AG09309 (cell line): ENCODE data around the gene FBXL15.

ENCODE experiments used
- DNase-seq: peaks from one replicate; pipeline ENCODE4 v3.0.0-alpha.2; 2010; ENCODE audit warnings: low read depth
- H3K4me3 ChIP-seq: 2 replicates; pipeline ENCODE4 v1.5.1; 2011; ENCODE audit warnings: mild to moderate bottlenecking, low read depth, low read length, moderate library complexity; ENCODE audit not compliant: control insufficient read depth
- TF ChIP-seq, protein P1 (sequence below): IDR thresholded peaks from 2 replicates; pipeline ENCODE4 v1.5.1; 2011; ENCODE audit warnings: mild to moderate bottlenecking, low read depth, low read length, inconsistent platforms; ENCODE audit not compliant: insufficient read depth, control insufficient read depth; ENCODE audit errors: missing control alignments

FBXL15 gene

DNA sequence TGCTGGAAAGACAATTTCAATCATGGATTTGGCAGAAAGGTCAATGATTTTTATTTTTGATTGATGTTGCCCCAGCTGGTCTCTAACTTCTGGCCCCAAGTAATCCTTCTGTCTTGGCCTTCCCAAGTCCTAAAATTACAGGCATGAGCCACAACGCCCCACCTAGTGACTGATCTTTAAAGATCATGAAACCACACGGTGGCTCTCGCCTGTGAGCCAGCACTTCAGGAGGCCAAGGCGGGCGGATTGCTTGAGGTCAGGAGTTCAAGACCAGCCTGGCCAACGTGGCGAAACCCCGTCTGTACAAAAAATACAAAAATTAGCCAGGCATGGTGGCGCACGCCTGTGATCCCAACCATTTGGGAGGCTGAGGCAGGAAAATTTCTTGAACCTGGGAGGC is 43.3 kb downstream of the FBXL15 start:
- DNase-seq: no peak
- H3K4me3 ChIP-seq: no peak overlapping the region
- TF ChIP-seq, protein P1, sequence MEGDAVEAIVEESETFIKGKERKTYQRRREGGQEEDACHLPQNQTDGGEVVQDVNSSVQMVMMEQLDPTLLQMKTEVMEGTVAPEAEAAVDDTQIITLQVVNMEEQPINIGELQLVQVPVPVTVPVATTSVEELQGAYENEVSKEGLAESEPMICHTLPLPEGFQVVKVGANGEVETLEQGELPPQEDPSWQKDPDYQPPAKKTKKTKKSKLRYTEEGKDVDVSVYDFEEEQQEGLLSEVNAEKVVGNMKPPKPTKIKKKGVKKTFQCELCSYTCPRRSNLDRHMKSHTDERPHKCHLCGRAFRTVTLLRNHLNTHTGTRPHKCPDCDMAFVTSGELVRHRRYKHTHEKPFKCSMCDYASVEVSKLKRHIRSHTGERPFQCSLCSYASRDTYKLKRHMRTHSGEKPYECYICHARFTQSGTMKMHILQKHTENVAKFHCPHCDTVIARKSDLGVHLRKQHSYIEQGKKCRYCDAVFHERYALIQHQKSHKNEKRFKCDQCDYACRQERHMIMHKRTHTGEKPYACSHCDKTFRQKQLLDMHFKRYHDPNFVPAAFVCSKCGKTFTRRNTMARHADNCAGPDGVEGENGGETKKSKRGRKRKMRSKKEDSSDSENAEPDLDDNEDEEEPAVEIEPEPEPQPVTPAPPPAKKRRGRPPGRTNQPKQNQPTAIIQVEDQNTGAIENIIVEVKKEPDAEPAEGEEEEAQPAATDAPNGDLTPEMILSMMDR: no peak

DNA sequence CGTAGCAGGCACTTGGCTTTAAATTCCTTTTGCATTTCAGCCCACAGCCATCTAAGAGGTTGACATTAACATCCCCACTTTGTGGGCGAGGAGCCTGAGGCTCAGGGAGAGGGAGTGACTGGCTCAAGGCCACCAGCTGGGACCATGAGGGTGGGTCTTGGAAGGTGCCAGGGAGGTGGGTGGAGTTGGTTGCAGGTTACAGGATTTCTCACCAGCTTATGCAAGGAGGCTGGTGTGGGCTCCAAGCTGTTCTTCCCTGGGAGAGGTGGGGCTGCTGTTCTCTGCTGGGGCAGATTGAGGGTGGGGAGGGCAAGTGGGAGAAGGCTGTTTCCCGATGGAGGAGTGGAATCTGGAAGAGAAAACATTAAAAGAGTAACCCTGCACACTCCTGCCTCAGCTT is 44.8 kb downstream of the FBXL15 start:
- H3K4me3 ChIP-seq: no peak overlapping the region
- TF ChIP-seq, protein P1: no peak
- DNase-seq: no peak

DNA sequence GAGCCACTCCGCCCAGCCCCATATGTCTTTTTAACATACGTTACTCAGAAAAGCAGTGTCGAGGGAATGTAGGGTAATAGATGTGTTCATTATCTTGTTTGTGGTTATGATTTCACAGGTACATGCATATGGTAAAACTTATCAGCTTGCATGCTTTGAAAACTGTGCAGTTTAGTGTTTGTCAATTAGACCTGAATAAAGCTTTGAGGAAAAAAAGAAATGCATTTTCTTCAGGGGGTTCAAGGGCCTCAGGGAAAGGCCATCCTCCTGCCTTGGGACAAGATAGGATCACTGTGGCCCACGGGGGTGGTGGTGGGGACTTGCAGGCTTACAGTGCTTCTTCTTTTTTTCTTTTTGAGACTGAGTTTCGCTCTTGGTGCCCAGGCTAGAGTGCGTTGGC is 46.7 kb downstream of the FBXL15 start:
- TF ChIP-seq, protein P1: no peak
- H3K4me3 ChIP-seq: no peak overlapping the region
- DNase-seq: no peak

DNA sequence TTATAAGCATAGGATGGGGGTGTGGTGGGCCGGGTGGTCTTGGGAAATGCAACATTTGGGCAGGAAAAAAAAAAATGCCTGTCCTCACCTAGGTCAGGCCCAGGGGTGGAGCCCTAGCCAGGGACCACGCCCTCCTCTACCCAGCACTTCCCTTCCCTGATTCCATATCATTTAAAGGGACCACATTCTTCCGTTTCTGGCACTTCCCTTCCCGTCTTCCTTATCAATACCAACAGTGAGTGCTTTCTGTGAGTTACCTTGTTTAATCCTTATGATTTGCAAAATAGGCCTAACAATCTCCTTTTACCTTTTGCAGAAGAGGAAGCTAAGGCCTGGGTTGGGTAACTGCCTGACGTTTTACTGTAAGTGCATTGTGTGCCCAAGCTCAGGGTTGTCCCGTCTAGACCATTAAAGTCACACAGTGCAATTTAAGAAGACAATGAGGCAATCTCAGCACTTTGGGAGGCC is 47.4 kb downstream of the FBXL15 start:
- no peak for DNase-seq
- TF ChIP-seq, protein P1: no peak
- no peak overlapping the region for H3K4me3 ChIP-seq

DNA sequence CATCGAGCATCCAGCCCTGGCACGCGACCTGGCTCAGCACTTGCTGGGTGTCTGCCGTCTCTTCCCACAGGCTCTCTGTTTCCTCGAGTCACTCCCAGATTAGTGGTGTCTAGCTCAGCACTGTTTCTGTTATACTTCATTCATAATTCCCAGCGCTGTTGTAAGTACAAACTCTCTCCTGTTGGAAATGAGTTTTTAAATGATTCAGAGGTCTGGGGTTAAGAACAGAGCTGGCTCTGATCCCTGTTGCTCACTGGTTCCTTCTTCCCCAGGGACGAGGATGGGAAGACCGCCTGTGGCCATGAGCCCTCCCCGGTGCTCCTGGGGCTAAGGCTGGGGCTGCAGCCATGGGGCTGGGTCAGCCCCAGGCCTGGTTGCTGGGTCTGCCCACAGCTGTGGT is 48.0 kb downstream of the FBXL15 start:
- TF ChIP-seq, protein P1: no peak
- no peak overlapping the region for H3K4me3 ChIP-seq
- peak; percentile 23 for DNase-seq

DNA sequence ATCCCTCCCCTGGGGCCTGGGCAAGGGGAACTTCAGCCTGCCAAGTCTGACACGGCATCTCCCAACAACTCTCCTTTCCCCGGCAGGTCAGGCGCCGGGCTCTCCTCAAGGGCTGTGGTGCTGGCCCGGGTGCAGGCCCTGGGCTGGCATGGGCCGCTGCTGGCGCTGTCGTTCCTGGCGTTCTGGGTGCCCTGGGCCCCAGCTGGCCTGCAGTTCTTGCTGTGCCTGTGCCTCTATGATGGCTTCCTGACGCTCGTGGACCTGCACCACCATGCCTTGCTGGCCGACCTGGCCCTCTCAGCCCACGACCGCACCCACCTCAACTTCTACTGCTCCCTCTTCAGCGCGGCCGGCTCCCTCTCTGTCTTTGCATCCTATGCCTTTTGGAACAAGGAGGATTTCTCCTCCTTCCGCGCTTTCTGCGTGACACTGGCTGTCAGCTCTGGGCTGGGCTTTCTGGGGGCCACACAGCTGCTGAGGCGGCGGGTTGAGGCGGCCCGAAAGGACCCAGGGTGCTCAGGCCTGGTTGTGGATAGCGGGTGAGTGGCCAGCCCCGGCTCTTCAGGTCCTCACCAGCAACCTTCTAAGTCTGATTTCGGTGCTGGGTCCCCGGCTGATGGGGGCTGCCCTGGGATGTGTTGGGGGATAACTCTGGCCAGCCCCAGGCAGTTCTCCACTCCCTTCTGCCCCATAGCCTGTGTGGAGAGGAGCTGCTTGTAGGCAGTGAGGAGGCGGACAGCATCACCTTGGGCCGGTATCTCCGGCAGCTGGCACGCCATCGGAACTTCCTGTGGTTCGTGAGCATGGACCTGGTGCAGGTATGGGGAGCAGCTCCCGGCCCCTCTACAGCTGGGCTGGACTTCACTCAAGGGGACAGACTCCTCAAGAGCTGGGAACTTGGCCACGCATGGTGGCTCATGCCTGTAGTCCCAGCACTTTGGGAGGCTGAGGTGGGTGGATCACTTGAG is 50.2 kb downstream of the FBXL15 start:
- TF ChIP-seq, protein P1: no peak
- no peak for DNase-seq
- H3K4me3 ChIP-seq: no peak overlapping the region
